Astrocyte of the hippocampus (primary cell): ENCODE measurements around the gene EPHB6.

Experiments
- DNase-seq: peaks from one replicate; pipeline ENCODE4 v3.0.0; 2011; ENCODE audit warnings: low read depth, low spot score

EPHB6 gene

DNA sequence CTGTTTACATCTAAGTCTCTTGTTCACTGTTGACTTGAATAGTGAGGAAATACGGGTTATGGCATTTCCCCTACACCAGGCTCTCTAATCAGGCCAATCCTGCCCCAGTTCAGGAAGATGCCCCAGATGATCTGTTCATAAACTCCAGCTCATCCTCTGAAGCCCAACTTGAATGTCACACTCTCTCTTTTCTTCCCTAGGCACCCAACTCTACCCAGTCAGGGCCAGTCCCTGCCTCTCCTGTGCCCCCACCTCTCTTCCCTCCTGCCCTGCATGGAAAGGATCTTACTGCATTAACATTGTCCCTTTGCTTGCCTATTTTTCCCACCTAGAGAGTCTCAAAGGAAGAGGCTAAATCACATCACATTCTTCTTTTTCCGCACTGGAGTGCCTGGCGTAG is 41.3 kb downstream of the EPHB6 start:
- DNase-seq, result no peak

GRCh38 chr7:142896741-142897379 is 42.0 kb downstream of the EPHB6 start:
- DNase-seq, result no peak

DNA sequence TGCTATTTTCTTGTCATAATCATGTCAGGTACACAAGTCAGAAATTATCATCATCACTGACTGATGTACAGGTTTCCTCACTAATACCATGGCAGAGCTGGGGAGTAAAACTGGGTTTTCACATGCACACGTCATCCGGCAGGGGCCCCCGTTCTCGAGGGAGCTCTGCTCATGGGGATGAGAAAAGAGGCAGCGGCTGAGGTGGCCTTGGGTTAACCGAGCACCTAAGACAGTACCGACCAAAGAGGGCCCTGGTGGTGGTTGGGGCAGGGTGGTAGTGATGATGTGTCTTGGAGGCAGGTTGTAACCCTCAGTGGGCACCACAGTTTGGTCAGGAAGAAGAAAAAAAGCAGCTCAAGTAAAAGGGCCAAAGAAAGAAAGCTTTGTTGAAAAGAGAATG is 42.8 kb downstream of the EPHB6 start:
- DNase-seq, result no peak

DNA sequence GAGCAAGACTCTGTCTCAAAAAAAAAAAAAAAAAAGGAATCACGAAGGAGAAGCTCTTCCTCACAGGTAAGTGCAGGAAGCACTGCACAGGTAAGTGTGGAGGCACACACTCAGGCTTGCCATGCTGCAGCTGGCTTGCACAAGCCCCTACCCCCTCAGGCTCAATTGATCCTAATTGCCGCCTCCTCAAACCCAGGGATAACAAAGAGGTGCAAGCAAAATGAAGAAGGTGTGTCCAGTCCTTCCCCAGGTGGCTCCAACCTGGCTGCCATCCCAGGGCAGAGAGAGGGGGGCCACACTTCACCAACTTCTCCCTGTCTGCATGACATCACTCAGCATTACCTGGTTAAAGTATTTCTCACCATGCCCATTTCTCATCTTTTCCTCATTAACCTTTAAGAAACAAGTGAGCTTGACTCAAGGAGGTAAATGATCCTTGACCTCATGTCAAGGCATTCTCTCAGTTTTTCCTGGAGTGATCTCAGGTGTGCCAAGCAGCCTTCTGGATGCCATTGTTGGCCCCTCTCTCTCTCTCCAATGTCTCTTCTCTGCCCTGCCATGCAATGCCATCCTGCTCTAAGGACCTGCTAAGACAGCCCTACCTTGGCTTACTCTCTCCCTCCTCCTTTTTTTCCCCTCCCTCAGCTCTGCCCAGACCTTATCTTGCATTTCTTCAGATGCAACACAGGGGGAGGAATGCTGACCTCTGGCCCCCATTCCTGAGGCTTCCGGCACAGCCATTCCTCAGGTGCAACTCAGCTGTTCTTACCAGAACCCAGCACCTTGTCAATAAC is 43.7 kb downstream of the EPHB6 start:
- no peak for DNase-seq

DNA sequence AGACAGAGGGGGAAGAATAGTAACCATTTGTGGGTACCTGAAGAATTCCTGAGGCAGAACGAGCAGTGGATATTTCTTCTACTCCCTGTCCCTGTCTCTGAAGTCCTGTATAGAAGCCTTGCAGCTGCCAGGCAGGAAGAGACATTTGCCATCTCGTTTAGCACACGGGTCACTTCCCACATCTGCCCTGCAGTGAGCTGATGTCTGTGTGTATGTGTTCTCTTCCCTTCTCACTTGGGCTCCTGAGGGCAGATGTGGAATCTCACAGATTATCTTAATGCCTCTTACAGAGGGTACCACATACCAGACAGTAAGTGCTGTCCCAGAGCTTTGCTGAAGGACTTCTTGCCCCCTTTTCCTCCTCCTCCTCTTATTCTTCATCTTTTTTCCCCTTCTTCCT is 44.8 kb downstream of the EPHB6 start:
- no peak for DNase-seq

DNA sequence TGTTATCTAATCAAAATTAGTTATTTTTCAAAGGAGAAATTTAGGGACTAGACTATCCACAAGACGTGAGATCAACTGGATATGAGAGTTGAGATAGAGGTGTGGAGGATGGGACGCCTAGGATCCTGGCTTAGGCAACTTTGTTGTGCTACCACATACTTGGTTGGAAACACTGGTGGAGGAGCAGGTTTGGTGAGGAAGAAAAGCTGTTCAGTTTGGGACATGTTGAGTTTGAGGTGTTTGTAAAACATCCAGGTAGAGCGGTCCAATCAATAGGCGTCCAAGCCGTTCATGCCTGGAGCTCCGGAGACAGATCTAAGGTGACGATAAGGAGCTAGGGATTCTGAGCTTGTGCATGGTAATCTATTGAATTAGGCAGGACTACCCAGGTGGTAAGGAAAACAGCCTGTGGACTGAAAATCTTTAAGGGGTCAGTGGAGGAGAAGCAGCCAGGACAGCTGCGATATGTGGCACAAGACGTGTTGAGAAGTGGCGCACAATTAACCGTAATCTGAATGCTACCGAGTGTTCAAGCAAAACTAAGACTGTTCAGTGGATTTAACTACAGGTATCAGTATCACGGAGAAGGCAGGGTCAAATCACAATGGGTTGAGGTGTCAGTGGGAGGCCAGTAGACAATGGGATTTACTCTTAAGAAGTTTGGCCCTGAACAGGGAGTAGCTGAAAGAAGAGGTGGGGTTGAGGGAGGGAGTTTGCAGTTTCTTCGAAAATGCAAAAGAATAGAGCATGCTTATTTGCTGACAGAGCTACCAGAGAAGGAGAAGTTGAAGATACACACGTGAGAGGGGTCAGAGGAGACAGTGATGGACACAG is 46.8 kb downstream of the EPHB6 start:
- no peak for DNase-seq

DNA sequence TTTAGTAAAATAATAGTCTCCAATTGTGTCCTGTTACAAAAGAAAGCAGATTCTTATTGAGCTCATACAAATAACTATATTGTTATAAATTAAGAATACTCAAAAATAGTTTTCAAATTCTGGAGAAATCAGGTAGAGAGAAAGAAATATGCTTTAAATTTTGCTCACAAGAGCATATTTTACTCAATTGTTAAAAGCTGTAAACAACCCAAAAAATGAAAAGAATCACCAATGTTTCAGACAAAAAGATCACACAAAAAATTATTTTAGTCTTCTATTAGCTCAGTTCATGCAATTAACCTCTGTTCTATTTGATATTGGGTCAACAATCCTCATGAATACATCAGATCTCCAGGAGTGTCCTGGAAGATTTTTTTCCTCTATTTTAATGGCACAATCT is 49.3 kb downstream of the EPHB6 start:
- DNase-seq, result no peak

DNA sequence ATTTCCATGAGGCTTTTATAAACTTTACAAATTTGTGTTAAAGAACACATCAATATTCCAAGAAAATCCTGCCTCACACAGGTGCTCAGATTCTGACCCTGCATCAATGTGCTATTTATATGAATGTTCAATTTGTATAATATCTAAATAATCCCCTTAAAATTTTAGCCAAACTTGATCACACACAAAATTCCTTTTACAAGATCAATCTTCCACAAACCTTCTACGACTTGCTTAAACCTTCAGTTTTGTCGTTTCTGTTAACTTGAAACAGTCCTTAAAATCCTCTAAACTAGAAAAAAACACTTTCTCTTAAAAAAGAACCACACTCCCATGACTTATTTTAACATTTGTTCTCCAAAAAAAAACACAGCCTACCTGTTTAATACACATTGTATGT is 50.9 kb downstream of the EPHB6 start:
- DNase-seq, result no peak

DNA sequence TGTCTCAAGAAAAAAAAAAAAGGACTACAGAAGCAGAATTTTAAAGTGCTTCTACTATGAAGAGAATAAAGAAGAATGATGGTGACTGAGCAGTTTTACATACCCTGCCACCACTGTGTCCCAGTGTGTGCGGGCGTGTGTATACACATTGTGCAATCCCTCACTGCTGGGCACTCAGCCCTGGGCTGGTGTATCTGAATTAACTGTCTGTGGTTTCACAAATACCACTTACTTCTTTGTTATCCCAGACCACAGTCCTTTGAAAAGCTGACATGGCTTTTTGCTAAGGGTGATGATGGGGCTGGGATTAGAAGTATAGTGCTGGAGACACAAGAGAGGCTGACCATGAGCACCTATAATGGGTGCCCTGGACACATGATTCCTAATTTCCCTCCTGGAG is 51.8 kb downstream of the EPHB6 start:
- no peak for DNase-seq

DNA sequence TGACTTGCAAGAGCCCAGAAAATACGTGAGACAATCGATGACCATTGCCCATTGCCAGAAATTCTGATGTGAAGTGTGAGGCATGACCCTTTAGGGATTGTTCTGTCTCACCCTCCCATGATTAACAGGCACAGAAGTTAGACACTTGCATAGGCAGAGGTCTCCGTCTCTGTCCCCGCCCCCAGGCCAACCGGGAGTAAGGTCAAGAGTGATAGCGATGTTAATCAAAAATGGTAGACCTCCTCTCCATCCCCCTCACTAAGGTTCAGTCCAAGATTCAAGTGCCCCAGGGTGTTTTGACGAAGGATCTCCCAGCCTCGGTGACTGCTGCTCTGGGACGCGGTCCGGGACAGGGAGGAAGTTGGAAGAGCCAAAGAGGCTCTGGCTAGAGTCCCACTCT is 53.4 kb downstream of the EPHB6 start:
- DNase-seq, result no peak

- DNase-seq, result peak; percentile 5
Observed at GRCh38 chr7:142908921-142909890, 54.3 kb downstream of the EPHB6 start.

DNA sequence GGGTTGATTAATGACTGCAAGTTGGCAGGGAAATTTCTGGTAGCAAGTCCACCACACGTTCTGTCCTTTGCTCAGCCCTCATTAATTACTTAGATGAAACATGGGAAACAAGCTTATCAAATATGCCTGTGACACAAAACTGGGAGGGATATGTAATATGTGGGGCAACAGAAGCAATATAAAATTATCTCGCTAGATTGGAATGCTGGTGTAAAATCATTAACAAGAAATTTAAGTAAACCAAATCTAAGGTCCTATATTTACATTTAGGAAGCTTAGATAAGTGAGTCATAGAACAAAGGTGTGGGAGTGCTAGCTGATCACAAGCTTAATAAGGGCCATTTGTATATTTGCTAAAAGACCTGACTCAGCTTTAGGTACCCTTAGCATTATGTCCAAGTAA is 55.2 kb downstream of the EPHB6 start:
- peak; percentile 3 for DNase-seq

GRCh38 chr7:142910481-142910880 is 55.6 kb downstream of the EPHB6 start:
- no peak for DNase-seq

- DNase-seq, result no peak
Observed at GRCh38 chr7:142913051-142913450, 58.2 kb downstream of the EPHB6 start.

DNA sequence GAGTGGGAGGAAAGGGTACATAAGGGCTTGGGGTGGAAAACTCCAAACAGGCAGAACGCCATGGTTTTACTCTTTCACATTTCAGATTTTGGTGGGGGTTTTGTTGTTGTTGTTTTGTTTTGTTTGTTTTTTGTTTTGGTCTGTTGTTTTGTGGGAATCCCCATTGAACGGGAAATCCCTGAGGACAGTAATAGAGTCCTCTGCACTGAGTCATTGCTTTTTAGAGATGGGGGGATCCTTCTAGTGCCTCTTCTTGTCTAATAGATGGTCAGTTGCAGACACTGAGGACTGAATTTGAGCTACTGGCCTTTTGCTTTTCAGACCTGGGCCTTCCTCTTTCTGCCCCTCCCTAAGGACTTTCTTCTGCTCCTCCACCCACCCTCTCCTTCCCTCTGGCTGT is 58.7 kb downstream of the EPHB6 start:
- DNase-seq, result no peak

GRCh38 chr7:142914121-142914520 is 59.2 kb downstream of the EPHB6 start:
- no peak for DNase-seq

DNA sequence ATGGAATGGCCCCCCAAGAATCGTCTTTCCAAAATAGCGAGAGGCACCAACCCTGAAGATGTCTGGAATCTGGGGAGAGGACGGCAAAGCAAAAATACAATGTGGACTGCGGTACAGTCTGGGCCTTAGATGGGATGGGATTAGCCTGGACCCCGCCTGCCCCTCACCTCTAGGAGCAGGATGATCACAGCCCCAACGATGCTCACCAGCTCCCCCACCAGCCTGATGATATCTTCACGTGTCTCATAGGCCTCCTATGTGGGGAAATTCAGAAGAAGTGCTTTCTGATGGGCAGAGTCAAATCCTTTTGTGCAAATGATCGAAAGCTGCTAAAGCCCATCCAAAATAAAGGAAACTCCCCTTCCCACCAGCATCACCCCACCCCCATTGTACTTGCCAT is 60.4 kb downstream of the EPHB6 start:
- DNase-seq, result no peak

DNA sequence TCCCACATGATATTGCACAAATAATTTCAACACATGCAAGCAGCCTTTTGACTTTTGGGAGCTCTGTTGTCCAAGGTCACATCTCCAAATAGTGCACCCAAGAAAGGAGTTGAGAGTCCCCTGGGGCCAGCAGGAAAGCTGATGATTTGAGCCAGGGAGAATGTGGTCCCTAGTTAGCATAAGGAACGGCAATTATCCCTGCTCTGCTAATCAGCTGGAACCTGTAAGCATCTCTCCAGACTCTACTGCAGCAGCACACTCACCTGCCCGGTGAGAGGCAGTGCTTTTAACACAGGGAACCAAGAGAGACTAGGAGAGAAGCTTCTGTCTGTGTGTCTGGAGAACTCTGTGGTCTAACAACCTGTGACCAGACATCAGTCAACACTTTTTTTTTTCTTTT is 61.6 kb downstream of the EPHB6 start:
- DNase-seq, result no peak

DNA sequence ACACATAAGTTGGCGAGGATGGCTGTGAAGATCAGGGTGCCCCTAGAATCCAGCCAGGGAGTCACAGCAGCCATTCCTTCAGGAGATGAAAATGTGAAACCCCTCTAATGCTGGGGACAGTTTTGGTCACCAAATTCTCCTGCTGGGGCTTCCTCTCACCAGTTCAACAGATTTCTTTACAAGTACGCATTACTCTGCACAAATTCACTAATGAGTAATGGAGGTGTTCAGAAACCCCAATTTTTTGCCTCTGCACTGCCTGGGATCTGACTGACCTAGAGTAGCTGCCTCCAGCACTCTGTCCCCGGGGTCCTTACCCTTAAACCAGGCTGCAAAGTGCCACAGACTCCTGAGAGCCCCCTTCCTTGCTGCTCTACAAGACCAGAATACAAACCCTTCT is 62.6 kb downstream of the EPHB6 start:
- DNase-seq, result no peak

GRCh38 chr7:142918901-142919300 is 64.0 kb downstream of the EPHB6 start:
- no peak for DNase-seq

DNA sequence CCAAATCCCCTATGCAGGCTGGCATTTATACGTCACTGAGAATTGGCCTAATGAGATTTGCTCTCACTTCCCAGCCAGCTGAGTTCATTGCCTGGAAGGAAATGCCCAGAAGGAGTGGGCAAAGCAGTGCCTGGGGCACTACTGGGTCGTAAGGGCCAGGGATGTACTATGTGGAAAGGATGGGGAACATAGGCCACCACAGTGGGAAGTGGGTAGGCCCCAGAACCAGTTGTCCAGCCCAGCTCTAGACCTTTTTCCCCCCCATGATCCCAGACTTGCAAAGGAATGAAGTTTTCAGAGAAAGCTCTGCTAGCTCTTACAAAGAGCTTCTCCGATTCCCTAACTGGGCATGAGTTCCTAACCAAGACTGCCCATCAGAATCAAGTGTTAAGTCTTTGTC is 64.8 kb downstream of the EPHB6 start:
- no peak for DNase-seq
